ENCODE data around the gene TCAP.

The TCAP gene

GRCh38 chr17:39629494-39629880 lies 35.7 kb upstream of the TCAP start:
- DNase-seq (ENCODE audit: low read depth) = no peak

- DNase-seq (ENCODE audit: low read depth) = no peak
These were observed 35.3 kb upstream of the TCAP start for GRCh38 chr17:39629898-39630297.

GRCh38 chr17:39631403-39631802 lies 33.7 kb upstream of the TCAP start:
- no peak for DNase-seq (ENCODE audit: low read depth)

- no peak for DNase-seq (ENCODE audit: low read depth)
These were observed 32.8 kb upstream of the TCAP start for GRCh38 chr17:39632153-39632941.

- no peak for DNase-seq (ENCODE audit: low read depth)
These were observed 31.5 kb upstream of the TCAP start for GRCh38 chr17:39633570-39634183.

- DNase-seq (ENCODE audit: low read depth) = no peak
These were observed 30.7 kb upstream of the TCAP start for GRCh38 chr17:39634384-39634871.

- DNase-seq (ENCODE audit: low read depth) = no peak
These were observed 29.5 kb upstream of the TCAP start for GRCh38 chr17:39635614-39636176.

- no peak for DNase-seq (ENCODE audit: low read depth)
These were observed 28.6 kb upstream of the TCAP start for GRCh38 chr17:39636587-39636926.

- DNase-seq (ENCODE audit: low read depth) = peak; percentile 84
These were observed 28.0 kb upstream of the TCAP start, which contains the start of gene STARD3 for GRCh38 chr17:39636927-39637736. Gene STARD3, plus strand, starts transcription at chr17:39637144. Its CDS starts 16,388 bp downstream, at chr17:39653532.

- no peak for DNase-seq (ENCODE audit: low read depth)
These were observed 26.8 kb upstream of the TCAP start for GRCh38 chr17:39638317-39638716.

- DNase-seq (ENCODE audit: low read depth) = no peak
These were observed 26.1 kb upstream of the TCAP start for GRCh38 chr17:39639043-39639442.

GRCh38 chr17:39639566-39640458 lies 25.3 kb upstream of the TCAP start:
- no peak for DNase-seq (ENCODE audit: low read depth)

GRCh38 chr17:39640591-39641031 lies 24.5 kb upstream of the TCAP start:
- no peak for DNase-seq (ENCODE audit: low read depth)

GRCh38 chr17:39641097-39641496 lies 24.1 kb upstream of the TCAP start:
- no peak for DNase-seq (ENCODE audit: low read depth)

- no peak for DNase-seq (ENCODE audit: low read depth)
These were observed 23.3 kb upstream of the TCAP start for GRCh38 chr17:39641883-39642282.

GRCh38 chr17:39642291-39643074 lies 22.7 kb upstream of the TCAP start:
- DNase-seq (ENCODE audit: low read depth) = no peak

GRCh38 chr17:39643271-39643670 lies 21.9 kb upstream of the TCAP start:
- no peak for DNase-seq (ENCODE audit: low read depth)

- DNase-seq (ENCODE audit: low read depth) = no peak
These were observed 17.9 kb upstream of the TCAP start for GRCh38 chr17:39647256-39647655.

- no peak for DNase-seq (ENCODE audit: low read depth)
These were observed 16.4 kb upstream of the TCAP start for GRCh38 chr17:39648616-39649366.

GRCh38 chr17:39650121-39650579 lies 15.0 kb upstream of the TCAP start:
- no peak for DNase-seq (ENCODE audit: low read depth)

Measured in activated T-helper 1 cell treated with Interleukin-2 at 50 U/mL for 16 hours (primary cell).